Measurements from ENCODE around the gene KIFBP.
"Not testable (repeated sequence)": the region's sequence is repeated elsewhere in the genome, so short reads cannot be mapped to it uniquely, and the experiment has no call there.

The KIFBP gene

GRCh38 chr10:69009360-69009759, 20.8 kb downstream of the KIFBP start:
- Mint-ChIP-seq H3K9me3 (no peaks in the 10 kb centered on the region), H3K4me1 (no peaks in the 10 kb centered on the region), H3K4me3 (no peak overlapping the region), H3K27me3 (ENCODE audit: low read depth, poor library complexity) (no peaks in the 10 kb centered on the region), H3K36me3 (ENCODE audit: low read depth) (peaks cover 33% of the 10 kb centered on the region), H3K27ac (no peak overlapping the region)
- no peak for TF ChIP-seq CTCF (IDR thresholded peaks at IDR 0.05)
- no peak for DNase-seq

- no peaks in the 10 kb centered on the region for H3K4me1 Mint-ChIP-seq
- H3K4me3 Mint-ChIP-seq: no peak overlapping the region
- no peak for TF ChIP-seq CTCF (IDR thresholded peaks at IDR 0.05)
- H3K9me3 Mint-ChIP-seq: no peaks in the 10 kb centered on the region
- peaks cover 37% of the 10 kb centered on the region for H3K36me3 Mint-ChIP-seq (ENCODE audit: low read depth)
- no peaks in the 10 kb centered on the region for H3K27me3 Mint-ChIP-seq (ENCODE audit: low read depth, poor library complexity)
- no peak overlapping the region for H3K27ac Mint-ChIP-seq
- DNase-seq: no peak
Observed at GRCh38 chr10:69010151-69010640, 21.6 kb downstream of the KIFBP start.

- H3K9me3 Mint-ChIP-seq; H3K4me1 Mint-ChIP-seq; DNase-seq; H3K4me3 Mint-ChIP-seq; H3K27me3 Mint-ChIP-seq (ENCODE audit: low read depth, poor library complexity): not testable (repeated sequence)
- peaks cover 48% of the 10 kb centered on the region for H3K36me3 Mint-ChIP-seq (ENCODE audit: low read depth)
- H3K27ac Mint-ChIP-seq: peak overlapping the region; percentile 20
Observed at GRCh38 chr10:69012778-69013177, 24.2 kb downstream of the KIFBP start.

GRCh38 chr10:69014171-69014570, 25.6 kb downstream of the KIFBP start:
- peaks cover 54% of the 10 kb centered on the region for H3K36me3 Mint-ChIP-seq (ENCODE audit: low read depth)
- H3K27me3 Mint-ChIP-seq (ENCODE audit: low read depth, poor library complexity): no peaks in the 10 kb centered on the region
- no peaks in the 10 kb centered on the region for H3K9me3 Mint-ChIP-seq
- no peak overlapping the region for H3K4me3 Mint-ChIP-seq
- H3K4me1 Mint-ChIP-seq: no peaks in the 10 kb centered on the region
- no peak for TF ChIP-seq CTCF (IDR thresholded peaks at IDR 0.05)
- peak overlapping the region; percentile 4 for H3K27ac Mint-ChIP-seq
- no peak for DNase-seq

GRCh38 chr10:69018613-69019012, 30.0 kb downstream of the KIFBP start:
- Mint-ChIP-seq H3K4me1 (no peaks in the 10 kb centered on the region), H3K27ac (peak overlapping the region; percentile 80), H3K27me3 (ENCODE audit: low read depth, poor library complexity) (peaks cover 6% of the 10 kb centered on the region), H3K9me3 (no peaks in the 10 kb centered on the region), H3K4me3 (no peak overlapping the region), H3K36me3 (ENCODE audit: low read depth) (peaks cover 30% of the 10 kb centered on the region)
- TF ChIP-seq CTCF (IDR thresholded peaks at IDR 0.05): no peak
- DNase-seq: no peak

GRCh38 chr10:69022611-69023010, 34.0 kb downstream of the KIFBP start:
- Mint-ChIP-seq H3K9me3 (no peaks in the 10 kb centered on the region), H3K4me3 (no peak overlapping the region), H3K4me1 (no peaks in the 10 kb centered on the region), H3K27me3 (ENCODE audit: low read depth, poor library complexity) (peaks cover 12% of the 10 kb centered on the region), H3K27ac (no peak overlapping the region), H3K36me3 (ENCODE audit: low read depth) (peaks cover 12% of the 10 kb centered on the region)
- no peak for TF ChIP-seq CTCF (IDR thresholded peaks at IDR 0.05)
- no peak for DNase-seq

Data from nephron progenitor cell (in vitro differentiated cells).